Osteocyte (in vitro differentiated cells): ENCODE data around the gene ZNF607. TPM values are rescaled to one million over a fixed set of nuclear protein-coding genes. Genes with fewer than 3 reads are reported as not detected.
"Not testable (repeated sequence)": the region's sequence is repeated elsewhere in the genome, so short reads cannot be mapped to it uniquely, and the experiment has no call there.

Experiments used
- DNase-seq: peaks from one replicate; pipeline ENCODE4 v3.0.0; 2021; ENCODE audit warnings: mixed read lengths; ENCODE audit not compliant: unreplicated experiment; ENCODE audit errors: extremely low spot score
- H3K27ac Mint-ChIP-seq: one replicate; pipeline ENCODE4 v1.8.0; 2021; ENCODE audit warnings: mild to moderate bottlenecking, mixed read lengths; ENCODE audit not compliant: unreplicated experiment
- H3K27me3 Mint-ChIP-seq: one replicate; pipeline ENCODE4 v1.8.0; 2021; ENCODE audit warnings: mixed read lengths; ENCODE audit not compliant: unreplicated experiment
- H3K36me3 Mint-ChIP-seq: one replicate; pipeline ENCODE4 v1.8.0; 2021; ENCODE audit warnings: mixed read lengths; ENCODE audit not compliant: unreplicated experiment
- H3K4me1 Mint-ChIP-seq: one replicate; pipeline ENCODE4 v1.8.0; 2021; ENCODE audit warnings: mixed read lengths; ENCODE audit not compliant: unreplicated experiment
- H3K4me3 Mint-ChIP-seq: one replicate; pipeline ENCODE4 v1.8.0; 2021; ENCODE audit warnings: mild to moderate bottlenecking, moderate library complexity, mixed read lengths; ENCODE audit not compliant: unreplicated experiment
- H3K9me3 Mint-ChIP-seq: one replicate; pipeline ENCODE4 v1.8.0; 2021; ENCODE audit warnings: mixed read lengths; ENCODE audit not compliant: unreplicated experiment
- CTCF ChIP-seq: fragments of 200-600 bp; sonication (generic); IDR thresholded peaks from 2 replicates; pipeline ENCODE4 v1.5.0; 2021; ENCODE audit warnings: antibody characterized with exemption, mild to moderate bottlenecking, moderate library complexity
- total RNA-seq: library from RNA; stranded (reverse); gene quantifications from 2 replicates; pipeline ENCODE4 v1.2.1, GENCODE V29; 2021

The ZNF607 gene
- total RNA-seq, 1 donor from 2014 or later = 6.9 TPM

GRCh38 chr19:37669450-37669914, 50.1 kb downstream of the ZNF607 start:
- Mint-ChIP-seq H3K9me3 (peaks cover 24% of the 10 kb centered on the region), H3K27ac (no peak overlapping the region), H3K4me1 (no peaks in the 10 kb centered on the region), H3K27me3 (no peaks in the 10 kb centered on the region), H3K36me3 (peaks cover 15% of the 10 kb centered on the region), H3K4me3 (no peak overlapping the region)
- TF ChIP-seq CTCF = no peak
- no peak for DNase-seq

DNA sequence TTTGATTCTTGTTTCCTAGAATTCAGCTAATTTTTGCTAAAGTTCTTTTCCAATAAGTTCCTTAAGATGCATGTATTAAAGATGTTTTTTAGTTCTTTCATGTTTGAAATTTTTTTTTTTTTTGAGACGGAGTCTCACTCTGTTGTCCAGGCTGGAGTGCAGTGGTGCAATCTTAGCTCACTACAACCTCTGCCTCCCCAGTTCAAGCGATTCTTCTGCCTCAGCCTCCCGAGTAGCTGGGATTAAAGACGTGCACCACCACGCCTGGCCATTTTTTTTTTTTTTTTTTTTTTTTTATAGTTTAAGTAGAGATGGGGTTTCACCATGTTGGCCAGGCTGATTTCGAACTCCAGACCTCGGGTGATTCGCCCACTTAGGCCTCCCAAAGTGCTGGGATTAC, 62.4 kb downstream of the ZNF607 start:
- Mint-ChIP-seq H3K4me3 (peak overlapping the region; percentile 97), H3K9me3 (peaks cover 21% of the 10 kb centered on the region), H3K4me1 (peaks cover 27% of the 10 kb centered on the region)
- not testable (repeated sequence) for H3K27ac Mint-ChIP-seq, DNase-seq, H3K36me3 Mint-ChIP-seq, H3K27me3 Mint-ChIP-seq

- peaks cover 16% of the 10 kb centered on the region for H3K9me3 Mint-ChIP-seq
- no peak for TF ChIP-seq CTCF
Measured at GRCh38 chr19:37655689-37656371, 63.7 kb downstream of the ZNF607 start.

GRCh38 chr19:37655301-37655688, 64.3 kb downstream of the ZNF607 start, which contains the start of gene ZFP30:
Gene ZFP30 (minus strand): TSS chr19:37655465. CDS start chr19:37647822, 7,643 bp downstream.
- TF ChIP-seq CTCF = no peak
- H3K4me3 Mint-ChIP-seq = peak within 1 kb of the TSS; percentile 97
- peaks cover 16% of the 10 kb centered on the region for H3K9me3 Mint-ChIP-seq
- H3K4me1 Mint-ChIP-seq = peaks cover 27% of the 10 kb centered on the region
- peak; percentile 97 for DNase-seq
- peak within 1 kb of the TSS; percentile 96 for H3K27ac Mint-ChIP-seq
- H3K36me3 Mint-ChIP-seq = peaks cover 16% of the 10 kb centered on the region
- no peaks in the 10 kb centered on the region for H3K27me3 Mint-ChIP-seq

More at GRCh38 chr19:37655689-37656371, 63.7 kb downstream of the ZNF607 start:
- Mint-ChIP-seq H3K36me3 (peaks cover 11% of the 10 kb centered on the region), H3K4me3 (peak overlapping the region; percentile 97), H3K27me3 (no peaks in the 10 kb centered on the region), H3K4me1 (peaks cover 27% of the 10 kb centered on the region), H3K27ac (peak overlapping the region; percentile 96)
- peak; percentile 93 for DNase-seq

DNA sequence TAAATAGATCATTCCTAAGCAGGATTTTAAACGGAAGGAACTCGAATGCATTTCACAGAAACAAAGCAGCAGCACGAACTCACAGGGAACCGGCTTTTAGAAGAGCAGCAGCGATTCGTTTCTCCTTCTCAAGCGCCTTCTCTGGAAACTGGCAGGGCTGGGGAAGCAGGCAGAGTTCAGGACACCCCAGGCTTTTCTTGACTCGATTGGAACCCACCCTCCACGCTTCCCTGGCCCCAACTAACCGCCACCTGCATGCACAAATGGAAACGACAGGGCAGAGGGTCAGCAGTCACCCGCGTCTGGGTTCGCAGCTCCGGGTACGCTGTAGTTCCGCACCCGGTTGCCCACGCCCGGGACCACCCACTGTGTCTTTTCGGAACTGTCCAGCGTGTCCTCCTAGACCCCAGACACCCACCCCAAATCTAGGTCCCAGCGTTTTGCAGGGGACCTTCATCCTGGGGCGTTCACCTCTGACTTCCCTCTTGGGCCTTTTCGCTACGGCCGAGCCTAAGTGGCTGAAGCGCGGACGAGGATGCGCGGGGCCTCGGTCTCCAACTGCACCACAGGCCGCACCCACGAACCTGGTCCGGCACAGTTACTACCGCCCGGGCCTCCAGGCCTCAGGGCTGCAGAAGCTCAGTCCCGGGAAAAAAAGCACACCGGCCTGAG, 64.8 kb downstream of the ZNF607 start:
- no peak for DNase-seq
- H3K4me1 Mint-ChIP-seq = peaks cover 27% of the 10 kb centered on the region
- H3K9me3 Mint-ChIP-seq = peaks cover 20% of the 10 kb centered on the region
- peak overlapping the region; percentile 96 for H3K27ac Mint-ChIP-seq
- peak overlapping the region; percentile 97 for H3K4me3 Mint-ChIP-seq
- no peaks in the 10 kb centered on the region for H3K27me3 Mint-ChIP-seq
- peaks cover 16% of the 10 kb centered on the region for H3K36me3 Mint-ChIP-seq
- TF ChIP-seq CTCF = no peak
